NCI-H2196 treated with DMSO at 0.1 percent for 48 hours (cell line): ENCODE measurements around the gene PRDX6.
A peak's percentile ranks its signal among the peaks of the same experiment; 100 is the strongest.
"Not testable (repeated sequence)": the region's sequence is repeated elsewhere in the genome, so short reads cannot be mapped to it uniquely, and the experiment has no call there.

Experiments used
- DNase-seq: peaks from one replicate; lab custom pipeline; 2025; ENCODE audit not compliant: unreplicated experiment; lab: John Stamatoyannopoulos, UW

PRDX6 gene

GRCh38 chr1:173477286-173478093, at the start of gene PRDX6:
PRDX6 (plus strand) TSS chr1:173477335; CDS start chr1:173477398, 63 bp downstream.
- DNase-seq, result peak; percentile 21

GRCh38 chr1:173429471-173430402, 47.4 kb upstream of the PRDX6 start:
- peak; percentile 1 for DNase-seq

GRCh38 chr1:173430677-173431303, 46.3 kb upstream of the PRDX6 start:
- no peak for DNase-seq

- peak; percentile 27 for DNase-seq
These were observed 45.7 kb upstream of the PRDX6 start for GRCh38 chr1:173431304-173432045.

- no peak for DNase-seq
These were observed 44.8 kb upstream of the PRDX6 start for GRCh38 chr1:173432331-173432730.

GRCh38 chr1:173433751-173434326, 43.3 kb upstream of the PRDX6 start:
- no peak for DNase-seq

GRCh38 chr1:173436841-173437428, 40.2 kb upstream of the PRDX6 start:
- DNase-seq, result no peak

- DNase-seq, result no peak
These were observed 38.5 kb upstream of the PRDX6 start for GRCh38 chr1:173438675-173439074.

- DNase-seq, result no peak
These were observed 36.7 kb upstream of the PRDX6 start for GRCh38 chr1:173440430-173440829.

- no peak for DNase-seq
These were observed 32.4 kb upstream of the PRDX6 start for GRCh38 chr1:173444757-173445156.

GRCh38 chr1:173445164-173445563, 32.0 kb upstream of the PRDX6 start:
- no peak for DNase-seq

GRCh38 chr1:173445656-173446055, 31.5 kb upstream of the PRDX6 start:
- no peak for DNase-seq

- no peak for DNase-seq
These were observed 29.9 kb upstream of the PRDX6 start for GRCh38 chr1:173447224-173447623.

GRCh38 chr1:173448945-173449344, 28.2 kb upstream of the PRDX6 start:
- DNase-seq, result no peak

GRCh38 chr1:173451981-173452380, 25.2 kb upstream of the PRDX6 start:
- DNase-seq, result peak; percentile 52

- DNase-seq, result no peak
These were observed 23.2 kb upstream of the PRDX6 start for GRCh38 chr1:173453982-173454381.

GRCh38 chr1:173454966-173455524, 22.1 kb upstream of the PRDX6 start:
- DNase-seq, result no peak

- no peak for DNase-seq
These were observed 17.2 kb upstream of the PRDX6 start for GRCh38 chr1:173459885-173460284.

GRCh38 chr1:173462666-173463065, 14.5 kb upstream of the PRDX6 start:
- DNase-seq, result not testable (repeated sequence)

GRCh38 chr1:173464185-173464584, 12.9 kb upstream of the PRDX6 start:
- DNase-seq, result not testable (repeated sequence)
